BE2C (cell line): ENCODE measurements around the gene PLXDC2.

Source experiments
- DNase-seq: peaks from one replicate; pipeline ENCODE4 v3.0.0-alpha.2; 2020
- H3K27me3 ChIP-seq: fragments of 250-450 bp; sonication (Bioruptor Pico); 2 replicates; pipeline ENCODE4 v1.5.1; 2020; ENCODE audit warnings: mild to moderate bottlenecking
- H3K36me3 ChIP-seq: fragments of 250-450 bp; sonication (Bioruptor Pico); 2 replicates; pipeline ENCODE4 v1.5.1; 2020; ENCODE audit warnings: mild to moderate bottlenecking
- H3K4me1 ChIP-seq: fragments of 250-450 bp; sonication (Bioruptor Pico); 2 replicates; pipeline ENCODE4 v1.5.1; 2020
- H3K4me3 ChIP-seq: 2 replicates; pipeline ENCODE4 v1.5.1; 2011; ENCODE audit warnings: low read depth, low read length
- H3K9me3 ChIP-seq: fragments of 250-450 bp; sonication (Bioruptor Pico); 2 replicates; pipeline ENCODE4 v1.5.1; 2020
- CTCF ChIP-seq: IDR thresholded peaks from 2 replicates; pipeline ENCODE4 v1.5.1; 2012; ENCODE audit warnings: mild to moderate bottlenecking, low read depth, low read length

PLXDC2 gene

GRCh38 chr10:19902456-19902855 lies 86.2 kb downstream of the PLXDC2 start:
- DNase-seq: no peak
- H3K9me3 ChIP-seq: no peaks in the 10 kb centered on the region
- H3K27me3 ChIP-seq: no peaks in the 10 kb centered on the region
- no peaks in the 10 kb centered on the region for H3K36me3 ChIP-seq
- no peaks in the 10 kb centered on the region for H3K4me1 ChIP-seq
- no peak overlapping the region for H3K4me3 ChIP-seq
- TF ChIP-seq CTCF: no peak

GRCh38 chr10:19904202-19904661 lies 88.0 kb downstream of the PLXDC2 start:
- no peaks in the 10 kb centered on the region for H3K4me1 ChIP-seq
- H3K4me3 ChIP-seq: no peak overlapping the region
- no peaks in the 10 kb centered on the region for H3K27me3 ChIP-seq
- TF ChIP-seq CTCF: no peak
- no peak for DNase-seq
- H3K9me3 ChIP-seq: no peaks in the 10 kb centered on the region
- H3K36me3 ChIP-seq: no peaks in the 10 kb centered on the region

DNA sequence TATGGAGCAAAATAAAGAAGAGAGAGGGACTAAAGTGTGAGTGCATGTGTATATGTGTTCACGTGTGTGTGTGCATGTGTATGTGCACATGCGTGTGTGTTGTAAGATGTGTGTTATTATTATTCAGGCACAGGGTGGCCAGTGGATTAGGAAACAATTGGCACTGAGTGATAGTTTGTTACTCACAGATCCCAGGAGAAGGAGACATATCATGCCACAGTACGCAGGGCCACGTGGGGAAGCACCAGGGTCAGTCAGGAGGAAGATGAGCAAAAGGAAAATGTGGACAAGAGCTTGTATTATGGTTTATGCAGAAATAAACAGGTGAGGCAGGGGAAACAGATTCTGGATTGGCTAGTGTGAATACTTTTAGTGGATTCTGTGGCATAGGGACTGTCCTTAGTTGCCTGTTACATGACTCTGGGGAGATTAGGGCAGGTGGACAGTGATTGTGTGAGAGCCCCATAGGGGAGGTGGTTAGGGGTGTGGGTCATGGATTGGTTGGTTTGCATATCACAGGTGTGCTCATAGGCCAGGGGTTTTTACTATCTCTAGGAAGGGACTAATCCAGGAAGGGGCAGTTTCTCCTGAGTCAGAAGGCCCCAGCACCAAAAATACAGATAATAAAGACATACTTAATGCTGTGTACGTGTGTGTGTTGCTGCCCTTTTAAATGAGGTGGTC lies 90.0 kb downstream of the PLXDC2 start:
- no peaks in the 10 kb centered on the region for H3K27me3 ChIP-seq
- H3K36me3 ChIP-seq: no peaks in the 10 kb centered on the region
- no peak overlapping the region for H3K4me3 ChIP-seq
- no peak for TF ChIP-seq CTCF
- no peak for DNase-seq
- H3K9me3 ChIP-seq: no peaks in the 10 kb centered on the region
- no peaks in the 10 kb centered on the region for H3K4me1 ChIP-seq

DNA sequence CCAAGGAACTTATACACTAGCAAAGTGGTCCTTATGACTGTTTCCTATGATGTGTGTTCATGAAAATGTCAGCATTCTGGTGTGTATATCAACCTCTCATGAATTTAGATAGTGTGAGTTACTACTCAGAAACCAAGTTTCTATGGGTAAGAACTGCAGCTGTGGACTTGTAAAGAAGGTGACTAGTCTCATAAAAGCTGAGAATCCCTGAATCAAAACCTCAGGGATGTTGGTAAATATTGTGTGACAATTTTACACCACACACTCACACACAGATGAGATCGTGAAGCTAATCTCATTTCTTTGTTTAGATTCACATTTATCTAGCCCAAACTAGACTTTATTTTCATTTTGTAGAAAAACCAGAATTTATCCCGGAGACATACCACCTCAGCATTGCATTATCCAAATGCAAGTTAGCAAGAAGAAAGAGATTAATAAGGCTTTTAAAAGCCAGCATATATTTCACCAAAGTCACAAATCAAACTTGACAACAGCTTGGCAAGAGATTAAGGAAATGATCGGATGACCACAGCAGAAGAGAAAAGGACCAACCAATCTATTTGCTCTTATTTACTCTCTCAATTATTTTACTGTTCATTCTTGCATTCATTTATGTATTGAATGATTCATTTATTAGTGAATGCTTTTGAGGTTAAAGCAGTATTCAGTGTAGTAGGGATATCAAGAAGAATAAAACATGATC lies 92.9 kb downstream of the PLXDC2 start:
- DNase-seq: no peak
- H3K36me3 ChIP-seq: no peaks in the 10 kb centered on the region
- no peaks in the 10 kb centered on the region for H3K4me1 ChIP-seq

DNA sequence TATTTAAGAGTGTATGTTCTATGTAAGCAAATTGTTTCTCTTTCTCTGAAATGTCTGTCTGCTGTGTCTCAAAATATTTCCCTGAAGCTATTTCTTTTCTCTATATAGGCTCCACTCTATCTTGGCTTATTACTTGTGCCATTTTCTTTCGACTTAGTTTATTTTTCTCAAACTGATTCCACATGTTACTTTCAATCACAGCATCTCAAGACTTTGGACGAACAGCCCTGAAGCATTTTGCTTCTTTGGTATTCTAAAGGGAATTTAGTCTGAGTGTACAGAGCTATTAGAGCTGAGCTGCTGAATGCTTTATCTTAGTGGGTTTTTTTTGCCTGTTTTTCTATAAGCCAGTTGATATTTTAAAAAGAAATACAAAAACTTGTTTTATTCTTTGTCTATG lies 95.7 kb downstream of the PLXDC2 start:
- no peak for DNase-seq
- no peaks in the 10 kb centered on the region for H3K4me1 ChIP-seq
- H3K36me3 ChIP-seq: no peaks in the 10 kb centered on the region
- H3K4me3 ChIP-seq: no peak overlapping the region
- H3K9me3 ChIP-seq: no peaks in the 10 kb centered on the region
- H3K27me3 ChIP-seq: no peaks in the 10 kb centered on the region
- TF ChIP-seq CTCF: no peak

More for the DNA sequence above, 92.9 kb downstream of the PLXDC2 start:
- TF ChIP-seq CTCF: no peak
- Histone ChIP-seq H3K4me3 (no peak overlapping the region), H3K9me3 (no peaks in the 10 kb centered on the region), H3K27me3 (no peaks in the 10 kb centered on the region)

DNA sequence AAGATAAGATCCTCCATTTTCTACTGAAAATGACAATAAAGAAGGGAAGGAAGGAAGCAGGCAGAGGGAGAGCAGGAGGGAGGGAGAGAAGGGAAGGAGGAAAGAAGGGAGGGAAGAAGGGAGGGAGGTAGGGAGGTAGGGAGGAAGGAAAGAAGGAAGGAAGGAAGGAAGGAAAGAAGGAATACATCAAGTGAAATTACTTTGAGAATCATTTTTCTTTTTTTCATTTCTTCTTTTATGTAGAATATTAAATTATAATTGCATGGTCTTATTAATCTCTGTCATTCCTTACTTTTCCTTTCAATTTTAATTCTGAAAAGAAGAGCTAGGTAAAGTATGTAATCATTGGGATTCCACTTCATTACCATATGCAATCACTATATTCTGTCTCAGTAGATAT lies 97.8 kb downstream of the PLXDC2 start:
- no peak for TF ChIP-seq CTCF
- Histone ChIP-seq H3K27me3 (no peaks in the 10 kb centered on the region), H3K4me1 (no peaks in the 10 kb centered on the region), H3K36me3 (no peaks in the 10 kb centered on the region), H3K4me3 (no peak overlapping the region), H3K9me3 (no peaks in the 10 kb centered on the region)
- no peak for DNase-seq
